Epithelial cell of proximal tubule (primary cell): Measurements from ENCODE around the gene FAM3B. TPM values are rescaled to one million over a fixed set of nuclear protein-coding genes. Genes with fewer than 3 reads are reported as not detected.
"Not testable (repeated sequence)": the region's sequence is repeated elsewhere in the genome, so short reads cannot be mapped to it uniquely, and the experiment has no call there.

Experiments used
- DNase-seq: peaks from one replicate; pipeline ENCODE4 v3.0.0-alpha.2; 2011; ENCODE audit warnings: low read depth
- H3K4me3 ChIP-seq: 2 replicates; pipeline ENCODE4 v1.5.1; 2011; ENCODE audit warnings: low read depth, mild to moderate bottlenecking, low read length
- CTCF ChIP-seq: conservative IDR thresholded peaks from 2 replicates; pipeline ENCODE4 v1.5.1; 2012; ENCODE audit warnings: low read depth, mild to moderate bottlenecking, low read length
- total RNA-seq: library from RNA; depleted of rRNA; stranded (reverse); fragments of >200 nt; gene quantifications from 2 replicates; pipeline ENCODE4 v1.2.3, GENCODE V29; 2015

FAM3B gene
- total RNA-seq, 1 donor from 2014 or later = 0.35 TPM

GRCh38 chr21:41302976-41303375 lies 13.6 kb upstream of the FAM3B start:
- no peak overlapping the region for H3K4me3 ChIP-seq
- no peak for TF ChIP-seq CTCF
- no peak for DNase-seq

GRCh38 chr21:41304068-41304720 lies 12.4 kb upstream of the FAM3B start:
- DNase-seq = no peak
- no peak for TF ChIP-seq CTCF
- no peak overlapping the region for H3K4me3 ChIP-seq

- no peak for TF ChIP-seq CTCF
- DNase-seq = no peak
- no peak overlapping the region for H3K4me3 ChIP-seq
Measured at GRCh38 chr21:41307219-41307618, 9.4 kb upstream of the FAM3B start.

- not testable (repeated sequence) for DNase-seq, H3K4me3 ChIP-seq
Measured at GRCh38 chr21:41313285-41314164, 3.1 kb upstream of the FAM3B start.

- no peak for TF ChIP-seq CTCF
- H3K4me3 ChIP-seq = no peak overlapping the region
- no peak for DNase-seq
Measured at GRCh38 chr21:41315726-41316125, 875 bp upstream of the FAM3B start.

GRCh38 chr21:41317063-41317392 lies 427 bp downstream of the FAM3B start:
- DNase-seq = no peak
- no peak for TF ChIP-seq CTCF
- no peak overlapping the region for H3K4me3 ChIP-seq

- no peak overlapping the region for H3K4me3 ChIP-seq
- DNase-seq = no peak
- no peak for TF ChIP-seq CTCF
Measured at GRCh38 chr21:41317458-41317857, 857 bp downstream of the FAM3B start.
